Kidney (tissue), 14 donors: Measurements from ENCODE around the gene CCDC14. TPM values are rescaled to one million over a fixed set of nuclear protein-coding genes. Genes with fewer than 3 reads are reported as not detected.
A peak's percentile ranks its signal among the peaks of the same experiment; 100 is the strongest.

Source experiments
- DNase-seq, 5 donors: peaks; one replicate each; pipeline ENCODE4 v3.0.0-alpha.2; 2013 to 2020
- FAIRE-seq: peaks from 2 replicates; lab custom pipeline; 2012; peaks lifted over from hg19 to GRCh38; lab: Jason Lieb, UNC
- H3K27ac ChIP-seq, 2 donors: one replicate each; pipeline ENCODE4 v1.7.0; 2013; ENCODE audit warnings: low read depth in 2 of 2, low read length in 2 of 2, inconsistent platforms in 1 of 2
- H3K27me3 ChIP-seq: one replicate; pipeline ENCODE4 v1.7.1; 2013; ENCODE audit warnings: low read length, inconsistent platforms; ENCODE audit not compliant: control insufficient read depth, insufficient read depth
- H3K36me3 ChIP-seq, 3 donors: one replicate each; pipeline versions ENCODE4 v1.7.0 to v1.7.1; 2013; ENCODE audit warnings: low read length in 3 of 3, control low read depth in 1 of 3, inconsistent platforms in 1 of 3; ENCODE audit not compliant: insufficient read depth in 3 of 3, control insufficient read depth in 2 of 3
- H3K4me1 ChIP-seq, 3 donors: one replicate each; pipeline versions ENCODE4 v1.7.0 to v1.7.1; 2013; ENCODE audit warnings: low read length in 3 of 3, inconsistent platforms in 1 of 3, low read depth in 1 of 3; ENCODE audit not compliant: control insufficient read depth in 2 of 3, insufficient read depth in 2 of 3
- H3K4me3 ChIP-seq, 3 donors: one replicate each; pipeline versions ENCODE4 v1.7.0 to v1.8.1; 2013; ENCODE audit warnings: low read length in 3 of 3, control low read depth in 1 of 3, inconsistent platforms in 1 of 3
- H3K9ac ChIP-seq, 3 donors: one replicate each; pipeline versions ENCODE4 v1.7.0 to v1.7.1; 2013; ENCODE audit warnings: low read length in 3 of 3, control low read depth in 1 of 3, inconsistent platforms in 1 of 3
- H3K9me3 ChIP-seq, 3 donors: one replicate each; pipeline versions ENCODE4 v1.7.0 to v1.7.1; 2013; ENCODE audit warnings: low read length in 3 of 3, control low read depth in 1 of 3, inconsistent platforms in 1 of 3; ENCODE audit not compliant: control insufficient read depth in 2 of 3, insufficient read depth in 1 of 3
- CTCF ChIP-seq: IDR thresholded peaks from 3 replicates; pipeline ENCODE4 v1.5.1; 2012; ENCODE audit warnings: mild to moderate bottlenecking, moderate library complexity, borderline replicate concordance; ENCODE audit not compliant: insufficient read depth; ENCODE audit errors: extremely low read depth
- intact Hi-C: fragments of 100-400 bp; cut with DNase I; formaldehyde crosslinking; loops from one replicate; pipeline ENCODE4 v1.11.1; 2022
- polyA plus RNA-seq: library from polyadenylated mRNA; stranded (reverse); fragments of 350-450 nt; fragmentation: Illumina TruSeq; extraction: RNeasy Lipid Tissue Mini Kit (QIAGEN cat#74804); gene quantifications from one replicate; pipeline ENCODE4 v1.2.3, GENCODE V29; 2014; ENCODE audit warnings: low read depth, low replicate concordance; ENCODE audit not compliant: insufficient read depth
- total RNA-seq: library from RNA; stranded (reverse); fragmentation: NEBNext Ultra II Directional; extraction: Animal tissue kit (Norgen Biotek cat#: 25700); gene quantifications from one replicate; pipeline ENCODE4 v1.2.1, GENCODE V29; 2021
- donor health status: control.
- donor health status: control.
- donor health status: control.
- donor health status: control.
- donor health status: control.
- donor health status: DM: yes; HTN: yes; CAD: no.
- donor health status: Normal renal cell carcinoma (clear cell type).

CCDC14 gene
- total and polyA plus RNA-seq, 2 donors from 2014 or later = 8.3 to 28.2 TPM

- H3K9me3 ChIP-seq = no peaks in the 10 kb centered on the region
Measured at GRCh38 chr3:123934250-123934649, 26.8 kb downstream of the CCDC14 start.

DNA sequence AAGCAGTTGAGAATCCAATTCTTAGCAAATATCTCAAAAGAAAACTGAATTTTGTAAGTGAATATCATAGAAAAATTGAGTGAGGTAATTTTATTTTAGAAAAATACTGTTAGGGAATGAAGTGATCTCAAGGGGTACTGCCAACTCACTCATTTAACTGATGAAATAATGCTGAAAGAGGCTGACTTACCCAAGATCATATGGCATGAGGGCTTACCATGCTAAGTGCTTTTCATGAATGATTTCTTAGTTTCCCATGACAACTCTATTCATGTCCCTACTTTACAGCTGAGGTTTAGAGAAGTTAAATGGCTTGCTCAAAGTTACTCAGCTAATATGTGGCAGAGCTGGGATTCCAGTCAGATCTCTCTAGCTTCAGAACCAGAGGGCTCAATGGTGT is 30.6 kb downstream of the CCDC14 start:
- H3K36me3 ChIP-seq = no peaks in the 10 kb centered on the region
- H3K9ac ChIP-seq = no peak overlapping the region
- H3K4me1 ChIP-seq = no peaks in the 10 kb centered on the region
- no peak for TF ChIP-seq CTCF
- H3K9me3 ChIP-seq = no peaks in the 10 kb centered on the region
- FAIRE-seq (no peak), DNase-seq (no peak)
- intact Hi-C loops = no loop called here
- no peak overlapping the region for H3K4me3 ChIP-seq
- no peaks in the 10 kb centered on the region for H3K27me3 ChIP-seq
- H3K27ac ChIP-seq = no peak overlapping the region

More at GRCh38 chr3:123934250-123934649, 26.8 kb downstream of the CCDC14 start:
- Histone ChIP-seq H3K4me1 (no peaks in the 10 kb centered on the region), H3K4me3 (no peak overlapping the region), H3K27ac (no peak overlapping the region), H3K36me3 (no peaks in the 10 kb centered on the region), H3K9ac (no peak overlapping the region), H3K27me3 (no peaks in the 10 kb centered on the region)
- no peak for DNase-seq
- intact Hi-C loops = no loop called here
- no peak for TF ChIP-seq CTCF
- no peak for FAIRE-seq

GRCh38 chr3:123929325-123929724 is 31.7 kb downstream of the CCDC14 start:
- H3K36me3 ChIP-seq = no peaks in the 10 kb centered on the region
- no peak overlapping the region for H3K4me3 ChIP-seq
- H3K27ac ChIP-seq = no peak overlapping the region
- FAIRE-seq (no peak), DNase-seq (peak in 1 of 5 donors; percentile 59)
- H3K27me3 ChIP-seq = no peaks in the 10 kb centered on the region
- H3K9me3 ChIP-seq = no peaks in the 10 kb centered on the region
- no peaks in the 10 kb centered on the region for H3K4me1 ChIP-seq
- intact Hi-C loops = no loop called here
- no peak for TF ChIP-seq CTCF
- no peak overlapping the region for H3K9ac ChIP-seq

GRCh38 chr3:123926396-123926795 is 34.6 kb downstream of the CCDC14 start:
- intact Hi-C loops = no loop called here
- H3K36me3 ChIP-seq = no peaks in the 10 kb centered on the region

More at GRCh38 chr3:123926396-123926795, 34.6 kb downstream of the CCDC14 start:
- Histone ChIP-seq H3K27me3 (no peaks in the 10 kb centered on the region), H3K4me1 (no peaks in the 10 kb centered on the region), H3K4me3 (no peak overlapping the region), H3K27ac (no peak overlapping the region), H3K9me3 (peaks cover 0 to 4% (median 2%) of the 10 kb centered on the region in 3 donors), H3K9ac (no peak overlapping the region)
- DNase-seq (no peak), FAIRE-seq (peak; percentile 73)
- TF ChIP-seq CTCF = no peak
